HEK293T (cell line): ENCODE measurements around the gene CPSF7.

Experiments
- CTCF ChIA-PET: fragments of 350-600 bp; formaldehyde crosslinking; extraction: SDS; loops from one replicate; lab custom pipeline; 2021; ENCODE audit warnings: antibody characterized with exemption, inconsistent platforms; lab: Yijun Ruan, JAX
- POLR2A ChIA-PET: fragments of 350-600 bp; formaldehyde crosslinking; extraction: SDS; loops from one replicate; lab custom pipeline; 2020; ENCODE audit warnings: antibody characterized with exemption, inconsistent platforms; lab: Yijun Ruan, JAX
- DNase-seq: peaks from one replicate; pipeline ENCODE4 v3.0.0; 2012; ENCODE audit warnings: mixed read lengths; ENCODE audit errors: extremely low spot score
- ARNT ChIP-seq: fragments of 450-650 bp; IDR thresholded peaks from 2 replicates; pipeline ENCODE4 v1.6.1; 2017; ENCODE audit warnings: mild to moderate bottlenecking
- BHLHE40 ChIP-seq: fragments of 450-650 bp; IDR thresholded peaks from 2 replicates; pipeline ENCODE4 v1.6.1; 2016; ENCODE audit warnings: mild to moderate bottlenecking, moderate library complexity, borderline replicate concordance
- CTBP1 ChIP-seq: fragments of 450-650 bp; IDR thresholded peaks from 2 replicates; pipeline ENCODE4 v1.6.1; 2016; ENCODE audit warnings: borderline replicate concordance
- ELF4 ChIP-seq: fragments of 450-650 bp; IDR thresholded peaks from 2 replicates; pipeline ENCODE4 v1.6.1; 2017; ENCODE audit warnings: antibody characterized with exemption
- FOXA1 ChIP-seq: fragments of 450-650 bp; IDR thresholded peaks from 2 replicates; pipeline ENCODE4 v1.6.1; 2016; ENCODE audit warnings: mild to moderate bottlenecking
- FOXK2 ChIP-seq: fragments of 450-650 bp; IDR thresholded peaks from 2 replicates; pipeline ENCODE4 v1.6.1; 2016; ENCODE audit warnings: mild to moderate bottlenecking
- FOXM1 ChIP-seq: fragments of 450-650 bp; IDR thresholded peaks from 2 replicates; pipeline ENCODE4 v1.6.1; 2017; ENCODE audit warnings: mild to moderate bottlenecking, borderline replicate concordance
- HDGF ChIP-seq: fragments of 450-650 bp; IDR thresholded peaks from 2 replicates; pipeline ENCODE4 v1.6.1; 2017; ENCODE audit warnings: antibody characterized with exemption, borderline replicate concordance
- L3MBTL2 ChIP-seq: fragments of 450-650 bp; conservative IDR thresholded peaks from 2 replicates; pipeline ENCODE4 v1.6.1; 2016; ENCODE audit warnings: mild to moderate bottlenecking
- LEF1 ChIP-seq: fragments of 450-650 bp; IDR thresholded peaks from 2 replicates; pipeline ENCODE4 v1.6.1; 2017; ENCODE audit warnings: mild to moderate bottlenecking, borderline replicate concordance
- NFRKB ChIP-seq: fragments of 450-650 bp; IDR thresholded peaks from 2 replicates; pipeline ENCODE4 v1.6.1; 2016; ENCODE audit warnings: mild to moderate bottlenecking, moderate library complexity
- PKNOX1 ChIP-seq: fragments of 450-650 bp; IDR thresholded peaks from 2 replicates; pipeline ENCODE4 v1.6.1; 2016
- SP1 ChIP-seq: fragments of 450-650 bp; IDR thresholded peaks from 2 replicates; pipeline ENCODE4 v1.6.1; 2017
- SUZ12 ChIP-seq: fragments of 450-650 bp; IDR thresholded peaks from 2 replicates; pipeline ENCODE4 v1.6.1; 2016; ENCODE audit warnings: mild to moderate bottlenecking
- TARDBP ChIP-seq: fragments of 450-650 bp; IDR thresholded peaks from 2 replicates; pipeline ENCODE4 v1.6.1; 2016
- ZNF384 ChIP-seq: fragments of 450-650 bp; IDR thresholded peaks from 2 replicates; pipeline ENCODE4 v1.6.1; 2016

Gene CPSF7

GRCh38 chr11:61429691-61430582 lies at the start of gene CPSF7, which contains the start of gene SDHAF2:
CPSF7 (minus strand) TSS chr11:61429975; CDS start chr11:61429235, 740 bp downstream.
SDHAF2 (plus strand) TSS chr11:61430124; CDS start chr11:61430147, 23 bp downstream.
- TF ChIP-seq CTBP1, result no peak
- no peak for TF ChIP-seq HDGF
- TF ChIP-seq BHLHE40, result no peak
- TF ChIP-seq ZNF384, result no peak
- TF ChIP-seq SUZ12, result no peak
- no peak for TF ChIP-seq SP1
- TF ChIP-seq FOXM1, result no peak
- no peak for TF ChIP-seq ARNT
- no peak for TF ChIP-seq LEF1
- TF ChIP-seq NFRKB, result peak; percentile 34; the same call in 1 of the 2 replicates
- peak; percentile 43; the same call in 1 of the 2 replicates for TF ChIP-seq L3MBTL2
- TF ChIP-seq ELF4, result peak; percentile 89
- TF ChIP-seq TARDBP, result no peak
- TF ChIP-seq FOXK2, result no peak
- peak; percentile 39; the same call in 1 of the 2 replicates for TF ChIP-seq PKNOX1
- no peak for TF ChIP-seq FOXA1
- DNase-seq, result peak; percentile 95
- ChIA-PET POLR2A (interaction anchor here (0.7 to 3.0 kb wide), 18 partner anchors 9 to 1411 kb away, joined by 3 to 20 read pairs (median 4); partner anchors contain the start of genes CYB561A3, DDB1, TKFC and TMEM138), CTCF (interaction anchor here (1.1 to 1.5 kb wide), 2 partner anchors 16 to 94 kb away, joined by 4 read pairs; no protein-coding TSS in a partner anchor)

- no peak for TF ChIP-seq FOXK2
- TF ChIP-seq ZNF384, result no peak
- ChIA-PET POLR2A (interaction anchor here (1.0 to 1.1 kb wide), 2 partner anchors 36 to 39 kb away, joined by 3 read pairs; no protein-coding TSS in a partner anchor), CTCF (interaction anchor here (0.7 to 3.1 kb wide), 5 partner anchors 8 to 39 kb away, joined by 3 to 34 read pairs (median 4); partner anchors contain the start of gene LRRC10B)
- peak; percentile 77 for DNase-seq
Measured at GRCh38 chr11:61477727-61478148, 48.0 kb upstream of the CPSF7 start.

GRCh38 chr11:61477126-61477525 lies 47.4 kb upstream of the CPSF7 start:
- ChIA-PET CTCF (interaction anchor here (0.6 to 3.1 kb wide), 5 partner anchors 9 to 305 kb away, joined by 3 to 34 read pairs (median 3); no protein-coding TSS in a partner anchor), POLR2A (no interaction called here)
- no peak for DNase-seq

GRCh38 chr11:61476371-61476770 lies 46.6 kb upstream of the CPSF7 start:
- ChIA-PET POLR2A (no interaction called here), CTCF (interaction anchor here (1.3 to 3.1 kb wide), 3 partner anchors 38 to 41 kb away, joined by 4 to 34 read pairs (median 16); no protein-coding TSS in a partner anchor)
- TF ChIP-seq FOXA1, result no peak
- no peak for TF ChIP-seq CTBP1
- no peak for TF ChIP-seq FOXM1
- no peak for TF ChIP-seq NFRKB
- no peak for TF ChIP-seq ZNF384
- no peak for TF ChIP-seq SUZ12
- TF ChIP-seq TARDBP, result no peak
- no peak for TF ChIP-seq ARNT
- TF ChIP-seq ELF4, result no peak
- no peak for TF ChIP-seq LEF1
- TF ChIP-seq BHLHE40, result no peak
- no peak for TF ChIP-seq SP1
- TF ChIP-seq FOXK2, result no peak
- no peak for TF ChIP-seq L3MBTL2
- TF ChIP-seq HDGF, result no peak
- no peak for TF ChIP-seq PKNOX1
- no peak for DNase-seq

More at GRCh38 chr11:61477126-61477525, 47.4 kb upstream of the CPSF7 start:
- TF ChIP-seq SUZ12, result no peak

- TF ChIP-seq FOXK2 (no peak), ZNF384 (no peak)
- ChIA-PET CTCF (interaction anchor here (0.5 to 2.3 kb wide), 2 partner anchors 16 to 41 kb away, joined by 3 to 16 read pairs; no protein-coding TSS in a partner anchor), POLR2A (no interaction called here)
- no peak for DNase-seq
Measured at GRCh38 chr11:61475433-61475832, 45.7 kb upstream of the CPSF7 start.

- ChIA-PET POLR2A (no interaction called here), CTCF (interaction anchor here (1.0 to 2.3 kb wide), 2 partner anchors 43 to 58 kb away, joined by 3 to 16 read pairs; no protein-coding TSS in a partner anchor)
- DNase-seq, result no peak
Measured at GRCh38 chr11:61474013-61474643, 44.4 kb upstream of the CPSF7 start.

More at GRCh38 chr11:61474013-61474643, 44.4 kb upstream of the CPSF7 start:
- no peak for TF ChIP-seq LEF1
- no peak for TF ChIP-seq ARNT
- no peak for TF ChIP-seq FOXA1
- no peak for TF ChIP-seq PKNOX1
- TF ChIP-seq BHLHE40, result no peak
- TF ChIP-seq CTBP1, result no peak
- no peak for TF ChIP-seq NFRKB
- TF ChIP-seq SUZ12, result no peak
- TF ChIP-seq ZNF384, result no peak
